NCI-H1105 (cell line): ENCODE data around the gene HEATR9.

ENCODE experiments used
- DNase-seq: peaks from one replicate; lab custom pipeline; 2025; lab: John Stamatoyannopoulos, UW

The HEATR9 gene

DNA sequence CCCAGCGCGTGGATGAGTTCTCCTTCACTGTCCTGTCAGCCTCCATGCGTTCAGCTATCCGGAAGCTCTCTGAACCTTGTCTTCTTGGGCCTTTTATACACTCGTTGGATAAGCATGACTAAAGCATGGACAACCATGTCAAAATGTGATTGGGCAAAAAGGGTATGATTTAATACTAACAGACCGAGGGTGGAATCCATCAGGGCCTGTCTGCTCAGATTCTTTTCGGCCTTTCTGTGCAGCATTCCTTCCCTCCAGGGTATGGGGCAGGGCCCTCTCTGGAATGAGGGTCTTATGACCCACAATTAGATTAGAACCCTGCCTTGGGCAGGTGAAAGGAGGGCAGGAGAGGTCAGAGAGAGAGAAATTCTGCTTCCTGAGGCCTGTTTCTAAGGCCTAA is 25.5 kb upstream of the HEATR9 start:
- no peak for DNase-seq

GRCh38 chr17:35893751-35894150 is 25.1 kb upstream of the HEATR9 start:
- no peak for DNase-seq

DNA sequence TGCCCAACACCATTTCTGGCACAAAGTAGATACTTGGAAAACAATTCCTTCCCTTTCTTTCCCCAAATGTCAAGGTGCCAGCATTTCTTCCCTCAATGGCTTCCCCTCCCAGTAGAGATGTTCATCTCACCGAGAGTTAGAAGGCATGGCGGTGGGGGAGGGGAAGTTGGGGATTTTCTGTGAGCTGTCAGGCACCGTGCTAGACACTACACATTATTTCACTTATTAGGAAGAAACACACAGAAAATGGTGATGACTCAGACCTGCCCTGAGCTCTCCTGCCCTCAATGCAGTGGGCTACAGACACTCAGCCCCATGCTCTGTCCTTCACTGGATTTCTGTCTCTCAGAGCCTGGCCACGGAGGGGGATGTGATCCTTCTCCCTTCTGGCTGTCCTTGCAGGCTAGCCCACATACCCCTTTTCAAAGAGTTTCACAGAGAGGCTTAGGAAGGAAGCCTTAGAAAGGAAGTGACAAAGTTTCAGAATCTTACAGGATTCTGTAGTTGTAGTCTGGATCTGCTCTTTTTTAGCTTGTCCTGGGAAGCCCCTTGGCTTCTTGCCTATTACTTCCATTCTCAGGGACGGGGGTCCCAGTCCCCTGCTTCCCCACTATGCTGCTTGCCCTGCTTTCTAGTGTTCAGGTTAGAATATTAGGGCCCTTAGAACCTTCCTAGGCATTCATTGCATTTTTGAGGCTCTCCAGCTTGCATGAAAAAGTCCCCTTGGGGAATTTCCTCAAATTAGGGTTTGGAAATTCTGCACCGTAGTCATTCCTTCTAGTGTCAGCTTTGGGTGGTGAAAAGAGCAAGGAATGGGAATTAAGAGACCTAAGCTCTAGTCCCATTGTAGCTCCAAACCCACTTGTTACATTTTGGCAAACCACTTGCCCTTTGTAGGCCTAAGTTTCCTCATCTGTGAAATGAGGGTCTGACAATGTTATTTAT is 23.7 kb upstream of the HEATR9 start:
- no peak for DNase-seq

- no peak for DNase-seq
Observed at GRCh38 chr17:35891269-35891668, 22.6 kb upstream of the HEATR9 start.

- peak; percentile 5 for DNase-seq
Observed at GRCh38 chr17:35890774-35891155, 22.1 kb upstream of the HEATR9 start.

- DNase-seq: peak; percentile 58
Observed at GRCh38 chr17:35889818-35890773, 21.4 kb upstream of the HEATR9 start.

- DNase-seq: no peak
Observed at GRCh38 chr17:35889241-35889640, 20.6 kb upstream of the HEATR9 start.

DNA sequence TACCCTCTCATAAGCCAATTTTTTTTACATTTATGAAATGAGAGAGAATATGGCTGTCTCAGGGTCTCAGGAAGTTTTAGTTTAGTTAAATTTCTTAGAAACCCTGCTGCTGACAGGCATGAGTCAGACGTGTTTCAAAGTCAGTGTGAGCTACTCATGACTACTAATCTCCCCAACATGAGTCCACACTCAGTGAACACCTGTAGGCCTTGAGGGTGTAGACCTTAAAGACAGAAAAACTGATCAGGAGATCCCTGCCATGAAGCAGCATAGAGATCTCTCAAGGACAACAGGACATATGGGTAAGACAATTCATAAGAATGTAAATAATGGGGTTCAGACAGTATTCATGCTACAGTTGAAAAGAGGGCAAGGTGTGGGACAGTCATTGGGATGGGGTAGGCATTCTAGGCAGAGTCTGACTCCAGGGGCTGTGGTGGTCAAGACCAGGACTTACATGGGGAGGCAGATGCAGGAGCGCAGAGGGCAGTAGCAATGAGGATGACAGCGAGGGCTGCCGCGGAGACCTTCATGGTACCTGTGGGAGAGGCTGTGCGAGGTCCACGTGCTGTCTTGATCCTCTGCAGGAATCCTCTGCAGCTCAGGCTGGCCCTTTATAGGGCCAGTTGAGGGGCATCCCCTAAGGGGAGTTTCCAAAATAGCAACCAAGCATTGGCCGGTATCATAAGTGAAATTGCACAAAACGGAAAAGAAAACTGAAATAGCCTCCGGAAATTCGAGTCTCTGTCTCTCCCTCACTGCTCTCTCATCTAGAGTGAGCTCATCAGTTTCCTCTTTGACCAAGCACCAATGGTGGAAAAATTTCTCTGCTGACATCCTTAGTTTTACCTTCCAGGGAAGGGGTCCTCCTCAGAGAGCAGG is 11.3 kb upstream of the HEATR9 start, which contains the start of gene CCL5:
CCL5 (minus strand) TSS at position 588 of the 882 bp plus-strand sequence.
- no peak for DNase-seq

- DNase-seq: no peak
Observed at GRCh38 chr17:35878361-35878760, 9.7 kb upstream of the HEATR9 start.

DNA sequence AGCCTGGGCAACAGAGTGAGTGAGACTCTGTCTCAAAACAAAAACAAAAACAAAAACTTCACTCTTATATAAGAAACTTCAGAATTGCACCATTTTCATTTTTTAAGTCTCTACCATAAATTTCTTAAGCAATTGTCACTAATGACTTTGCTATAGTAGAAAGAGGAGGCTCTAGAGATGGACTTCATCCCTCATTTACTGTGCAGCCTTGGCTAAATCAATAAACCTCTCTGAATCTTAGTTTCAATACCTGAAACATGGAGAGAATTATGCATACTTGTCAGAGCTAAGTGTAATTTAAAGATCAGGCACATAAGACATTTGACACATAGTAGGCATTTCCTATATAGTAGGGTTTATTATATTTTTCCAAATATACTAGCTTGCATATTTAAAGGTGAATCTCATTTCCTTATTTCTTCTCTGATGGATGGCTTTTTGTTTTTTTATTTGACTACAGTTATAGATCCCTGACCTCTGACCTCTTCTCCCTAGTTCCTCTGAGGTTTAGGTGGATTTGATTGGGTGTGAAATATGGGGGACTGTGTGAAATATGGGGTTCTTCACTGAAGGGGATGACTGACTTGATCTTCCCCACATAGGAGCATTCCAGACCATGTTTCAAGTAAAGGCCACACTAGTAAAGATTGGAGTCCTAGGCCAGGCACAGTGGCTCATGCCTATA is 8.8 kb upstream of the HEATR9 start:
- no peak for DNase-seq

DNA sequence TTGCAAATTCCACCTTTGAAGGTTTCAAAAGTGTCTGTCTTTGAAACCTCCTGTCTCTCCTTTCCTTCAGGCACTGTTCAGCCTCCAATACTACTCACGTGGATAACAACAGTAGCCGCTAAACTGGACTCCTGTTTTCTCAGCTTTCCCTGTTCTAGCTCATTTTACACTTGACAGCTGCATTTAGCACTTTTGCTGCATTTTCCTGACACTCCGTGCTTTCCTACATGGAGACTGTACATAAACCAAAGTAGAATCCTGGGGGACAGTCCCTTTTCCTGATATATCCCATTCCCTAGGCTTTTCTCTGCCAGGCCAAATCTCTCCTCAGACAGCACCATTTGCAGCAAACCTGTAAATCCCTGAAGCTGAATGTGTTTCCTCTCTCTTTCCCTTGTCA is 7.8 kb upstream of the HEATR9 start:
- no peak for DNase-seq

GRCh38 chr17:35875800-35876139 is 7.1 kb upstream of the HEATR9 start:
- no peak for DNase-seq

GRCh38 chr17:35875072-35875799 is 6.5 kb upstream of the HEATR9 start:
- DNase-seq: no peak

- DNase-seq: no peak
Observed at GRCh38 chr17:35872196-35872980, 3.7 kb upstream of the HEATR9 start.

DNA sequence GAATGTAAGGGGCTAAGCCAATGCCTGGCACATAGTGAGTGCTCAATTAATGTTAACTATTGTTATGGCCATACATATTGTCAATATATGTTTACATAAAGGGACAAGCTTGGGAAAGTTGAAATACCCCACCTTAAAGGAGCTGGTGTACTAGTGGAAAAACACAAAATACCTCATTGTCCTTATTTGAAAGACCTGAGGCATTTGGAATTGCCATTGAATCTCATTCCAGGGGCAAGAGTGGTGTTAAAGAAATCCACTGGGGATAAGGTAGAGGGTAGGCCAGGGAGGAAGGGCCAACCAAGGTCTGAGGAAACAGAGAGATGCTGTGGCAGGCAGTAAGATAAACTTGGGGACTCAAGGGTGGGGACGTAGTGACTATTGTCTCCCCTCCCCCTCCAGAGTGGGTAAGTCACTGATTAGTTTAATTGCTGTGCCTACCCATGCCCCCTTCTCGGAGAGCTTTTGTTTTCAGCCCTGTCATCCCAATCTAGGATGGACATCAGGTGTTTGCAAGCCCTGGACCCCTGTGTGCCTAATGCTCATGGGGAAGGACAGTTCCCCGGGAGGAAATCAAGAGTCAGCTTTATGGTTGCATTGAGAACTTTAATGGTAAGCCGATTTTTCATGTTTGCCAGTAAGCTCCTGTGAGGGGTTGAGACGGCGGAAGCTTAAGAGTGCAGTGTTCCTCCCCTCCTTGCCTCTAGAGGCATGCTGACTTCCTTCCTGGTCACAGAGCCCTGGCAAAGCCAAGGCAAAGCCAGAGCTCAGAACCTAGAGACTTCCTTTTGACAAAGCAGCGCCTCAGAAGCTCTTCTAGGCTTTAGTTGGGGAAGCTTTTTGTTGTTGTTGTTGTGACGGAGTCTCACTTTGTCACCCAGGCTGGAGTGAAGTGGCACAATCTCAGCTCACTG is 2.5 kb upstream of the HEATR9 start:
- no peak for DNase-seq

DNA sequence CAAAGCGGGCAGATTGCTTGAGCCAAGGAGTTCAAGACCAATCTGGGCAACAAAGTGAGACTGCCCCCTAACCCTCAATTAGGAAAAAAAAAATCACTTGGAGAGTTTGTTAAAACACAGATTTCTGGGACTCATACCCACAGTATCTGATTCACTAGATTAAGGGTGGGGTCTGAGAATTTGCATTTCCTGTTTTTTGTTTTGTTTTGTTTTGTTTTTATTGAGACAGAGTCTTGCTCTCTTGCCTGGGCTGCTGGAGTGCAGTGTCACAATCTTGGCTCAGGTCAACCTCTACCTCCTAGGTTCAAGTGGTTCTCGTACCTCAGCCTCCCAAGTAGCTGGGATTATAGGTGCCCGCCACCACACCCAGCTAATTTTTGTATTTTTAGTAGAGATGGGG is 1.1 kb downstream of the HEATR9 start:
- no peak for DNase-seq

GRCh38 chr17:35866341-35866950 is 2.2 kb downstream of the HEATR9 start:
- DNase-seq: no peak
